ENCODE results near the gene ZDHHC14. TPM values are rescaled to one million over a fixed set of nuclear protein-coding genes. Genes with fewer than 3 reads are reported as not detected.
A peak's percentile ranks its signal among the peaks of the same experiment; 100 is the strongest.

ZDHHC14 gene
- total RNA-seq, 2 experiments from 2014 or later = 10.7 to 12.1 TPM

DNA sequence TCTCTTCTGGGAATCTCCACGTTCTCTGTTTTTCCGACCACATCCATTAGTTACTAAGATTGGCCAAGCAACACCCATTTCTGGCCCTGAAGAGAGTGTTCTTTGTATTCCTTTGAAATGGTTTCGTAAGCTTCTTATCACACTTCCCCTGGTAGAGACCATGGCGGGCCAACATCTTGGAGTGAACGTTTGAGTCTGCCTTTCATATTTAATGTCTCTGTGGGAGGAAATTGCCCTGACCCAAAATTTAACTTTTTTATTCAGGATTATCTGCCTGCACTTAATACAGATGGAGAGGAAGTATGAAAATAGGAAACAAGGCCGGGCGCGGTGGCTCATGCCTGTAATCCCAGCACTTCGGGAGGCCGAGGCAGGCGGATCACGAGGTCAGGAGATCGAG, 265.0 kb downstream of the ZDHHC14 start:
- Mint-ChIP-seq H3K36me3 (ENCODE audit: low read depth) (peaks cover 26% of the 10 kb centered on the region), H3K4me1 (ENCODE audit: low read depth) (peaks cover 27% of the 10 kb centered on the region), H3K27ac (no peak overlapping the region), H3K27me3 (ENCODE audit: low read depth) (no peaks in the 10 kb centered on the region), H3K4me3 (no peak overlapping the region), H3K9me3 (ENCODE audit: insufficient read depth) (no peaks in the 10 kb centered on the region)
- ATAC-seq = no peak
- no peak for DNase-seq
- ChIA-PET POLR2A (no interaction called here), CTCF (interaction anchor here (0.7 to 2.9 kb wide), 4 partner anchors 17 to 331 kb away, joined by 3 to 9 read pairs (median 4); no protein-coding TSS in a partner anchor)

DNA sequence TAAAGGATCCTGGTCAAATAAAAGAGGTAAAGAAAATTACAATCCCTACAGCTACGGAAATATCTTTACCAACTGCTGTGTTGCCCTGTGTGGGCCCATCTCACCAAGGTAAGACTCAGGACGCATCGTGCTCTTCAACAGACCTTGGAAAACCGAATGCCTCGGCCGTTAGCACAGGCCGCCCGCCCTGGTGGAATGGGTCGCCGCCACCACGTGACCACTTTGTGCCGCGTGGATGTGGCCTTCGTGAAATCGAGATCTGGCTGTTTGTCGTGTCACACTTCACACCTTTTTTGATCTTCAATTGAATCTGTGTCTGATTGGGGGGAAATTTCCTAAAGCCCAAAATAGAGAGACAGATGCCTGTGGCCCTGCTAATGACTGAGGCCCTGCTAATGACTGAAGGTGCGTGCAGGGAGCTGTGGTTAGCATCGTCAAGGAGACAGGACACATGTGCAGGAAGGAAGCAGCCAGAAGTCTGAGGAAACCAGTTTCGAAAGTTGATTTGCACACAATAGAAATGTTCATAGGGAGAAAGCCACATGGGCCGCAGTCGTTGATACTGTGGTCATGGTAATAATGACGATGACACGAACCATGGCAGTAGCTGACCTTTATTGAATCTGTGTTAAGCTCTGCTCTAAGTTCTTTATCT, 266.4 kb downstream of the ZDHHC14 start:
- Mint-ChIP-seq H3K27me3 (ENCODE audit: low read depth) (no peaks in the 10 kb centered on the region), H3K36me3 (ENCODE audit: low read depth) (peaks cover 26% of the 10 kb centered on the region), H3K9me3 (ENCODE audit: insufficient read depth) (no peaks in the 10 kb centered on the region), H3K4me3 (no peak overlapping the region), H3K4me1 (ENCODE audit: low read depth) (peaks cover 27% of the 10 kb centered on the region), H3K27ac (peak overlapping the region; percentile 62)
- ChIA-PET CTCF (interaction anchor here (0.6 to 2.9 kb wide), 7 partner anchors 18 to 425 kb away, joined by 3 to 9 read pairs (median 4); no protein-coding TSS in a partner anchor), POLR2A (no interaction called here)
- ATAC-seq = peak; percentile 60
- DNase-seq = peak; percentile 58

DNA sequence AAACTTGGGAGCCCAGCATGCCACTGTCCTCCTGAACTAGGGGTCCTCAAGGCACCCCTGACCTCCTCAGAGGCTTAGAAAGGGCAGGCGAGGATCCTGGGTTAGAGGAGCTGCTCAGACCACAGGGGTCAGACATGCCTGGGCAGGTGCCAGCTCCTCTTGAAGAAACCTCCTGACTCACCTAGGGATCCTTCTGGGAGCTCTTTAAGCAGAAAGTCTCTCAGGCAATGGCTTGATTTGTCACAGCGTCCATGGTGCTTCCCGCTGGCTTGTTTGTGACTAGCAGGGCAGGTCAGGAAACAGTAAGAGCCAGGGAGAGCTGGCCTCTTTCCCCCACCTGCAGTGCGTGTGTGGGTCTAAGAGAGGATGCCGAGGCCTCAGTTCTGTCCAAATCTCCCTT, 267.6 kb downstream of the ZDHHC14 start:
- peak overlapping the region; percentile 6 for H3K27ac Mint-ChIP-seq
- no peaks in the 10 kb centered on the region for H3K27me3 Mint-ChIP-seq (ENCODE audit: low read depth)
- H3K36me3 Mint-ChIP-seq (ENCODE audit: low read depth) = peaks cover 26% of the 10 kb centered on the region
- ATAC-seq = no peak
- no peak for DNase-seq
- POLR2A ChIA-PET = interaction anchor here (0.6 kb wide), 1 partner anchor 266 kb away, joined by 3 read pairs; no protein-coding TSS in a partner anchor
- H3K4me1 Mint-ChIP-seq (ENCODE audit: low read depth) = peaks cover 27% of the 10 kb centered on the region
- CTCF ChIA-PET = interaction anchor here (1.0 to 2.9 kb wide), 2 partner anchors 18 to 424 kb away, joined by 3 to 9 read pairs; no protein-coding TSS in a partner anchor
- no peaks in the 10 kb centered on the region for H3K9me3 Mint-ChIP-seq (ENCODE audit: insufficient read depth)
- H3K4me3 Mint-ChIP-seq = no peak overlapping the region

DNA sequence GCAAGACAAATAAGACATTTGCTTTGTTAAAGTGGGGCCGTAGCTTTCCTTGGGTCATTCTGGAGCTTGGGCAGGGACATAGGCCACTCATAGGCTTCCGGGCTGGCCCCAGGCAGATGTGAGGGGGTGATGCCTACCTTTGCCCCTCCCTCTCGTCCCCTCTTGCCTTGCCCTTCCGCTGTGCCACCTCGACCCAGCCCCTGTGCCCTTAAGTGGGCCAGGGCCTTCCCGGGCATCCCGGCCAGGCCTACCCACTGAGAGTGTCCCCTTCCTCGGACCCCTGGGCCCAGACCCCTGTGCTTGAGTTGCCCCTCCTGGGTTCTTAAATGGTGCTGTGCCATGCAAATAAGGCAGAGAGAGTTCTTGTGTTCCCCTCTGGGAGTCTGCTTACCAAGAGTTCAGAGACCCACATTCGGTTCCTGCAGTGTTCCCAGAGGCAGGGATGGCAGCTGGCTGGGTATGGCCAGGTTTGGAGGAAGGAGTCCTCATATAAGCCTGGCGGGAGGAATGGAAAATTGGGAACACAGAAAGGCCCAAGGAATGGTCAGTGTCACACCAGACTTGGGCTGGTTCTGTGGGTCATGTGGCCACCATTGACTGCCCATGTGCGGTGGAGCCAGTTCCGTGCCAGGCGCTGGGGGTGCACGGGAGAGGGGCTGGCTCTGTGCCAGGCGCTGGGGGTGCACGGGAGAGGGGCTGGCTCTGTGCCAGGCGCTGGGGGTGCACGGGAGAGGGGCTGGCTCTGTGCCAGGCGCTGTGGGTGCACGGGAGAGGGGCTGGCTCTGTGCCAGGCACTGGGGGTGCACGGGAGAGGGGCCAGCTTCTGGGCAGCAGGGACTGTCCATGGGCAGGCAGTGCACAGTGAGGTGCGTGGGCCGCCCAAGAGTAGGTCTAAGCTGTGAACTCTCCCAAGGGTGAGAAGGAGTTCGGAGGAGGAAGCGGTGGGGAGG, 268.6 kb downstream of the ZDHHC14 start:
- ChIA-PET POLR2A (no interaction called here), CTCF (interaction anchor here (1.1 kb wide), 1 partner anchor 17 kb away, joined by 3 read pairs; no protein-coding TSS in a partner anchor)
- no peak for ATAC-seq
- DNase-seq = no peak
- peaks cover 26% of the 10 kb centered on the region for H3K36me3 Mint-ChIP-seq (ENCODE audit: low read depth)
- H3K9me3 Mint-ChIP-seq (ENCODE audit: insufficient read depth) = no peaks in the 10 kb centered on the region
- peak overlapping the region; percentile 6 for H3K27ac Mint-ChIP-seq
- no peaks in the 10 kb centered on the region for H3K27me3 Mint-ChIP-seq (ENCODE audit: low read depth)
- peaks cover 27% of the 10 kb centered on the region for H3K4me1 Mint-ChIP-seq (ENCODE audit: low read depth)
- H3K4me3 Mint-ChIP-seq = no peak overlapping the region

DNA sequence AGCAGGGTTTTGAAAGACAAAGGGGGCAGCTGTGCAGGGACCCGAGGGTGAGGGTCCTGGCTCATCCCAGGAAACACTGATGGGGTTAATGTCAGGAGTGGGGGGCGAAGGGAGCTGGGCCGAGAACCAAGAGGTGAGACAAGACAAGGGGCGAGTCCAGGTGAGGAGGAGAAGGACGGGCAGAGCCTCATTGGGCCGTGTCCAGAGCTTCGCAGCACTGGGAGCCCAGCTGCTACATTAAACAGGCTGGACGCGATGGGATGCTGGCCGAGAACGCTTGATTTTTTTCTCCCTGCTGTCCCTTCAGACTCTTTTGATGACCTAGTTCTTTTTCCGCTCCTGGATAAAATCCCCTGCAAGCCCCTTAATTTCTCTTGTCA, 269.3 kb downstream of the ZDHHC14 start:
- no peak for DNase-seq
- ChIA-PET CTCF (interaction anchor here (1.1 kb wide), 1 partner anchor 16 kb away, joined by 3 read pairs; no protein-coding TSS in a partner anchor), POLR2A (no interaction called here)
- Mint-ChIP-seq H3K27me3 (ENCODE audit: low read depth) (no peaks in the 10 kb centered on the region), H3K27ac (no peak overlapping the region), H3K4me3 (no peak overlapping the region), H3K4me1 (ENCODE audit: low read depth) (peaks cover 27% of the 10 kb centered on the region), H3K36me3 (ENCODE audit: low read depth) (peaks cover 26% of the 10 kb centered on the region), H3K9me3 (ENCODE audit: insufficient read depth) (no peaks in the 10 kb centered on the region)
- ATAC-seq = no peak

DNA sequence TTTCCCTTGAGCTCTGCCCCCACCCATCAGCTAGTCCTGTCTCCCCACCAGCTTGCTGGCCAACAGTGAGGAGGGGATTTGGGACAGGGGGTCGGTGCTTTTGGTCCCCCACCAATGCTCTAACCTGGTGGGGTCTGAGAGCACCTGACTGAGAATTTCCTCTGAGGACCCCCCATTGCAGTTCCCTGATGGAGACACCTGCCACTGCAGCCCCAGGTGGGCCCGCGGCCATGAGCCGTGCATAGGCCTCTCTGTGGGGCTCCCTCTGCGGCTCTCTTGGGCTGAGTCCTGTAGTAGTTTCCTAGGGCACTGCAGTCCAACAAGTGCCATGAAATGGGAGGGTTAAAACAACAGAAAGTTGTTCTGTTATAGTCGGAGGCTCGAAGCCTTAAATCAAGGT, 269.8 kb downstream of the ZDHHC14 start:
- ChIA-PET CTCF (interaction anchor here (1.1 kb wide), 1 partner anchor 16 kb away, joined by 3 read pairs; no protein-coding TSS in a partner anchor), POLR2A (no interaction called here)
- peaks cover 24% of the 10 kb centered on the region for H3K36me3 Mint-ChIP-seq (ENCODE audit: low read depth)
- H3K9me3 Mint-ChIP-seq (ENCODE audit: insufficient read depth) = no peaks in the 10 kb centered on the region
- peaks cover 27% of the 10 kb centered on the region for H3K4me1 Mint-ChIP-seq (ENCODE audit: low read depth)
- H3K27me3 Mint-ChIP-seq (ENCODE audit: low read depth) = no peaks in the 10 kb centered on the region
- H3K4me3 Mint-ChIP-seq = no peak overlapping the region
- DNase-seq = no peak
- ATAC-seq = no peak
- no peak overlapping the region for H3K27ac Mint-ChIP-seq

DNA sequence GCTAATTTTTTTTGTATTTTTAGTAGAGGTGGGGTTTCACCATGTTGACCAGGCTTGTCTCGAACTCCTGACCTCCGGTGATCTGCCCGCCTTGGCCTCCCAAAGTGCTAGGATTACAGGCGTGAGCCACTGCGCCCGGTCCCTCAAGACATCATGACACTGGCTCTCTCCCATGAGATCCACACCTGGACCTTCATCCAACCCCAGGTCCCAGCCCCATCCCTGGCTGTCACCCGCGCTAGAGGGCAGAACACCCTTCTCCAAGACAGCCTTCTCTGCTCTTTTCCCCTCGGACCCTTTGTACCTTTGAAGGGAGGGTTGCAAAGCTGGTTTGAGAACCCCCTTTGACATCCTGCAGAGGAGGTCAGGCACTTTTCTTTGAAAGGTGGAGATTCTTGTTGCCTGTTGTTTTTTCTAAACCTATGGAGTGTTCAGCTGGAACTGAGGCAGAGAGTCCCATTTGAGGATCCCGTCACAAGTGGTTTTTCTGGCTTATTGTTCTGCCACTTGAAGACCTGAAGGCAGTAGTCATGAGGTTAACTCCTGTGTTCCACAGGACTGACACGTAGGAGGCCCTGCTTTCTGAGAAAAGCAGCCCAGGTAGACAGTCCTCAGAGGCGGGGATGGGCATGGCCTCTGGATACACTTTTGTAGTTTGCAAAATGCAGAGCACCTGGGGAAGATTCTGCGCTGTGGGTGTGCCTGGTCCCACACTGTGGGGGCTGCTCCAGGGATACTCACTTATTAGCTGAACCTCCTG, 270.9 kb downstream of the ZDHHC14 start:
- DNase-seq (no peak), ATAC-seq (no peak)
- ChIA-PET CTCF (no interaction called here), POLR2A (no interaction called here)
- H3K9me3 Mint-ChIP-seq (ENCODE audit: insufficient read depth) = no peaks in the 10 kb centered on the region
- H3K4me1 Mint-ChIP-seq (ENCODE audit: low read depth) = peaks cover 23% of the 10 kb centered on the region
- no peak overlapping the region for H3K27ac Mint-ChIP-seq
- no peak overlapping the region for H3K4me3 Mint-ChIP-seq
- H3K36me3 Mint-ChIP-seq (ENCODE audit: low read depth) = peaks cover 20% of the 10 kb centered on the region
- no peaks in the 10 kb centered on the region for H3K27me3 Mint-ChIP-seq (ENCODE audit: low read depth)

DNA sequence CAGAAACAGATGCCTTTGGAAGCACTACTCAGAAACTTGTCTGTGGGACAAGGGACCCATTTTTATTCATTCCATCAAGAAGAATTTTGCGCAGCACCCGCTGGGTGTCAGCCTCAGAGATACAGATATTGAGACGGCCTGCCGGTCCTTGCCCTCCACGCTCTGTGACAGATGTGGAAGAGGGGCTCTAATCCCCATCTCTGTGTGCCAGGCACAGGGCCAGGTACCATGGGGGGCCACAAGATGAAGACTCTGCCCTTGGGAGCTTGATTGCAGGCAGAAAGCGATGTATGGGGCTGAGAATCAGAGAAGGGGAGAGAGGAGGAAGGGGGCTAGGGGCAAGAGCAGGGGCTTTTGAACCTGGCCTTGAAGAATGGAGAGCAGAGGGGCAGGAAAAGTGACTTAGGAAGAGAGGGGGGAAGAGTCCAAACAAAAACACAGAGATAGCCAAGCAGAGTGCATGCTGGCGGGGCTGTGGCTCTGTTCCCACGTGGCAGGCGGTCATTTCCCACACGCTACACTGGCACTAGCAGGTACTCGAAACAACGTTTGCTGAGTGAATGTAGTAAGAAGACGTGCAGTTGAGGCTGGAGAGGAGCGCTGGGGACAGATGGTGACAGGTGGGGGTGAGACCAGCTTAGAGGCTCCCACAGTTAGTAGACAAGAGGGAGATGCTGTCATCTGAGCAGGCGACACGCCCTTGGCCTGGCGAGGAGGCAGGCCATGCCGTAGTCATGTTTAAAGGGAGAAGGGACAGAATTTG, 271.8 kb downstream of the ZDHHC14 start:
- no peaks in the 10 kb centered on the region for H3K9me3 Mint-ChIP-seq (ENCODE audit: insufficient read depth)
- H3K4me3 Mint-ChIP-seq = no peak overlapping the region
- CTCF ChIA-PET = no interaction called here
- peaks cover 14% of the 10 kb centered on the region for H3K4me1 Mint-ChIP-seq (ENCODE audit: low read depth)
- peaks cover 11% of the 10 kb centered on the region for H3K36me3 Mint-ChIP-seq (ENCODE audit: low read depth)
- DNase-seq = no peak
- POLR2A ChIA-PET = no interaction called here
- no peaks in the 10 kb centered on the region for H3K27me3 Mint-ChIP-seq (ENCODE audit: low read depth)
- no peak overlapping the region for H3K27ac Mint-ChIP-seq
- ATAC-seq = no peak

DNA sequence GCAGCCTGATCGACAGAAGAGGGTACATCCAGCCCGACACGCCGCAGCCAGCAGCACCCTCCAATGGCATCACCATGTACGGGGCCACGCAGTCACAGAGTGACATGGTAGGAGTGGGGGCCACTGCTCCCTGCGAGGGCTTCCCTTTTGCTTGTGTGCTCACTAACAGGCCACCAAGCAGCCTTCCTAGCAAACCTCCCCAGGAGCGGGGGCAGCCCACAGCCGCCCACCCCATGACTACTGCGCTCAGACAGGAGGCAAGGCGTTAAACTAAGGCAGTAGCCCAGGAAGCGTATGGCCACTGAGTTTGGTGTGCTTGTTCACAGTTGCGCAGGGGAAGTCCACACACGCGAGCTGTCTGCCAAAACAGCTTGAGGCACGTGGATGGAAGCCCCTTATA, 272.5 kb downstream of the ZDHHC14 start:
- Mint-ChIP-seq H3K27me3 (ENCODE audit: low read depth) (no peaks in the 10 kb centered on the region), H3K9me3 (ENCODE audit: insufficient read depth) (no peaks in the 10 kb centered on the region), H3K27ac (no peak overlapping the region), H3K4me3 (no peak overlapping the region), H3K36me3 (ENCODE audit: low read depth) (peaks cover 6% of the 10 kb centered on the region), H3K4me1 (ENCODE audit: low read depth) (peaks cover 7% of the 10 kb centered on the region)
- ChIA-PET CTCF (no interaction called here), POLR2A (no interaction called here)
- DNase-seq (no peak), ATAC-seq (no peak)

DNA sequence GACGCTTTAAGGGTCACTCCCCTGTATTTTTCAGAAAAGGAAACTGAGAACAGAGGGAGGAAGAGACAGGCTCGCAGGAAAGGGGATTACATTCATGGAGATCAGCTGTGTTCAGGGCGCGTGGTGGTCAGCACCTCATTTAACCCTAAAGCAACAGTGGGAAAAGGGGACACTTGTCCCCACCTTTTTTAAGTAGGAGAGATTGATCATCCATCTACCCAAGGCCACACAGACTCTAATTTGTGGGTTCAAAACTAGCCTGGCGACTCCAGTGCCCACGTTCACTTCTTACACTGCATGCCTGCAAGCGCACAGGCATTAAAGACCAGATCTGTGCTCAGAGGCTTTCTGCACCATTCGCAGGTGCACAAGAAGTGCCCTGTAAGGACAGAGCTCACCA, 274.1 kb downstream of the ZDHHC14 start:
- ChIA-PET POLR2A (no interaction called here), CTCF (no interaction called here)
- ATAC-seq (no peak), DNase-seq (no peak)
- H3K27me3 Mint-ChIP-seq (ENCODE audit: low read depth) = no peaks in the 10 kb centered on the region
- H3K36me3 Mint-ChIP-seq (ENCODE audit: low read depth) = peaks cover 1% of the 10 kb centered on the region
- no peaks in the 10 kb centered on the region for H3K9me3 Mint-ChIP-seq (ENCODE audit: insufficient read depth)
- H3K4me1 Mint-ChIP-seq (ENCODE audit: low read depth) = no peaks in the 10 kb centered on the region
- no peak overlapping the region for H3K27ac Mint-ChIP-seq
- H3K4me3 Mint-ChIP-seq = no peak overlapping the region

DNA sequence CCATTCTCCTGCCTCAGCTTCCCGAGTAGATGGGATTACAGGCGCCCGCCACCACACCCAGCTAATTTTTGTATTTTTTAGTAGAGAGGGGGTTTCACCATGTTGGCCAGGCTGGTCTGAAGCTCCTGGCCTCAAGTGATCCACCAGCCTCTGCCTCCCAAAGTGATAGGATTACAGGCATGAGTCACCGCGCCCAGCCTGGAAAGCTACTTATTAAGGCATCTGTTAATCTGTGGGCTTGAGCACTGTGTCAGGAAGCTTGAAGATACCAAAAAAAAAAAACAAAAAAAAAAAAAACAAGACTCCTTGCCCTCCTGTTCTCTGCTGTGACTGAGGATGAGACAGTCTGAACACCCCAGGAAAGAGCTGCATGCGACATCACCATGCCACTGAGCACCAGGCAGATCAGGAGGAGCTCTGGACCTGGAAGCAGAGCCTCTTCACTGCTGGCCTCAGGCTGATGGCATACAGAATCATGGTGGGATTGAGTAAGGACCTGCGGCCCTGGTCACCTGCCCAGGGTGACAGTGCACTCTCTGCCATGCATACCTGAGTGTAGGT, 275.5 kb downstream of the ZDHHC14 start:
- Mint-ChIP-seq H3K9me3 (ENCODE audit: insufficient read depth) (no peaks in the 10 kb centered on the region), H3K27me3 (ENCODE audit: low read depth) (peaks cover 3% of the 10 kb centered on the region), H3K4me1 (ENCODE audit: low read depth) (no peaks in the 10 kb centered on the region), H3K36me3 (ENCODE audit: low read depth) (peaks cover 1% of the 10 kb centered on the region), H3K4me3 (no peak overlapping the region), H3K27ac (no peak overlapping the region)
- CTCF ChIA-PET = interaction anchor here (1.0 to 1.7 kb wide), 3 partner anchors 10 to 290 kb away, joined by 3 to 6 read pairs (median 3); no protein-coding TSS in a partner anchor
- ATAC-seq (no peak), DNase-seq (no peak)
- POLR2A ChIA-PET = no interaction called here
